ENCODE results near the gene STK11IP.

STK11IP gene

GRCh38 chr2:219624565-219624964, 26.9 kb downstream of the STK11IP start:
- DNase-seq: no peak

- DNase-seq: no peak
Observed at GRCh38 chr2:219625179-219625578, 27.5 kb downstream of the STK11IP start.

- no peak for DNase-seq
Observed at GRCh38 chr2:219626540-219626939, 28.9 kb downstream of the STK11IP start.

GRCh38 chr2:219627103-219628100, 29.7 kb downstream of the STK11IP start, which contains the start of gene SLC4A3:
SLC4A3 (plus strand) TSS chr2:219627630; CDS start chr2:219627993, 363 bp downstream.
- DNase-seq: no peak

- DNase-seq: no peak
Observed at GRCh38 chr2:219628235-219628985, 30.8 kb downstream of the STK11IP start.

- DNase-seq: no peak
Observed at GRCh38 chr2:219628986-219629901, 31.6 kb downstream of the STK11IP start.

GRCh38 chr2:219629976-219630695, 32.5 kb downstream of the STK11IP start:
- DNase-seq: no peak

GRCh38 chr2:219630770-219631405, 33.2 kb downstream of the STK11IP start:
- DNase-seq: no peak

GRCh38 chr2:219631406-219631891, 33.8 kb downstream of the STK11IP start:
- DNase-seq: no peak

GRCh38 chr2:219631904-219632759, 34.5 kb downstream of the STK11IP start:
- no peak for DNase-seq

GRCh38 chr2:219632760-219633105, 35.1 kb downstream of the STK11IP start:
- no peak for DNase-seq

GRCh38 chr2:219633276-219634065, 35.8 kb downstream of the STK11IP start:
- no peak for DNase-seq

GRCh38 chr2:219634171-219634940, 36.7 kb downstream of the STK11IP start:
- no peak for DNase-seq

GRCh38 chr2:219634951-219635751, 37.5 kb downstream of the STK11IP start:
- no peak for DNase-seq

GRCh38 chr2:219636144-219636915, 38.7 kb downstream of the STK11IP start:
- DNase-seq: no peak

- DNase-seq: no peak
Observed at GRCh38 chr2:219636941-219637841, 39.5 kb downstream of the STK11IP start.

Measured in cortex of kidney (tissue), 1 donor.